ENCODE data around the gene HMGCL. TPM values are rescaled to one million over a fixed set of nuclear protein-coding genes. Genes with fewer than 3 reads are reported as not detected.

The HMGCL gene
- total RNA-seq, 3 donors from 2014 or later, result 10.5 to 11.1 (median 11.0) TPM

GRCh38 chr1:23756676-23757075 is 68.6 kb downstream of the HMGCL start:
- no peak for ATAC-seq
- no peaks in the 10 kb centered on the region for H3K27me3 Mint-ChIP-seq (ENCODE audit: low read depth)
- no peak overlapping the region for H3K4me3 Mint-ChIP-seq
- no peak for DNase-seq
- peaks cover 45% of the 10 kb centered on the region for H3K36me3 Mint-ChIP-seq (ENCODE audit: insufficient read depth)
- peaks cover under 1% of the 10 kb centered on the region for H3K4me1 Mint-ChIP-seq (ENCODE audit: low read depth)
- H3K9me3 Mint-ChIP-seq, result no peaks in the 10 kb centered on the region

- no peak overlapping the region for H3K4me3 Mint-ChIP-seq
- DNase-seq, result no peak
- peaks cover 44% of the 10 kb centered on the region for H3K36me3 Mint-ChIP-seq (ENCODE audit: insufficient read depth)
- H3K4me1 Mint-ChIP-seq (ENCODE audit: low read depth), result peaks cover 18% of the 10 kb centered on the region
- H3K27me3 Mint-ChIP-seq (ENCODE audit: low read depth), result no peaks in the 10 kb centered on the region
- no peak for ATAC-seq
- H3K9me3 Mint-ChIP-seq, result no peaks in the 10 kb centered on the region
These were observed 72.3 kb downstream of the HMGCL start for GRCh38 chr1:23752909-23753308.

Other genes with a start within 250 kb of the HMGCL start
- gene RPL11, start 133.6 kb downstream of the HMGCL start, total RNA-seq, result 1,000 to 10,000 TPM; 1,397 to 1,476 (median 1,425) TPM
- 10 to 100 TPM; 61.9 to 69.8 (median 67.1) TPM for gene ELOA, start 82.0 kb downstream of the HMGCL start, total RNA-seq
- 100 to 1,000 TPM; 125 to 128 (median 126) TPM for gene PITHD1, start 47.0 kb downstream of the HMGCL start, total RNA-seq
- 100 to 1,000 TPM; 132 to 146 (median 134) TPM for gene LYPLA2, start 34.3 kb downstream of the HMGCL start, total RNA-seq
- gene GALE, start 24.7 kb downstream of the HMGCL start, total RNA-seq, result 10 to 100 TPM; 55.9 to 65.3 (median 62.4) TPM
- gene FUCA1, start 42.9 kb upstream of the HMGCL start, total RNA-seq, result 1 to 10 TPM; 4.8 to 6.0 (median 5.5) TPM
- under 1 TPM; 0.05 to 0.24 (median 0.10) TPM for gene CNR2, start 87.9 kb upstream of the HMGCL start, total RNA-seq
- 100 to 1,000 TPM; 168 to 179 (median 168) TPM for gene PNRC2, start 134.4 kb upstream of the HMGCL start, total RNA-seq
- 100 to 1,000 TPM; 238 to 250 (median 241) TPM for gene SRSF10, start 154.9 kb upstream of the HMGCL start, total RNA-seq

Data from activated T-cell treated with anti-CD3 and anti-CD28 coated beads, Interleukin-2, amount 50 U/mL, for 4 hours (primary cell).